GM19099 (cell line): Measurements from ENCODE around the gene NDUFAF5.

ENCODE experiments used
- POLR2A ChIP-seq: IDR thresholded peaks from 3 replicates; pipeline ENCODE4 v1.6.1; 2011; ENCODE audit warnings: low read depth; ENCODE audit not compliant: insufficient read length; ENCODE audit errors: extremely low read depth

The NDUFAF5 gene

GRCh38 chr20:13838664-13839063, 53.8 kb downstream of the NDUFAF5 start:
- TF ChIP-seq POLR2A: no peak

- no peak for TF ChIP-seq POLR2A
Observed at GRCh38 chr20:13839421-13840092, 54.7 kb downstream of the NDUFAF5 start.

GRCh38 chr20:13840093-13840465, 55.3 kb downstream of the NDUFAF5 start:
- TF ChIP-seq POLR2A: no peak

GRCh38 chr20:13841206-13841605, 56.4 kb downstream of the NDUFAF5 start:
- TF ChIP-seq POLR2A: no peak

GRCh38 chr20:13844296-13844695, 59.5 kb downstream of the NDUFAF5 start:
- TF ChIP-seq POLR2A: no peak

- TF ChIP-seq POLR2A: no peak
Observed at GRCh38 chr20:13851279-13851678, 66.5 kb downstream of the NDUFAF5 start.

GRCh38 chr20:13852306-13852705, 67.5 kb downstream of the NDUFAF5 start:
- no peak for TF ChIP-seq POLR2A

GRCh38 chr20:13855613-13856012, 70.8 kb downstream of the NDUFAF5 start:
- no peak for TF ChIP-seq POLR2A

GRCh38 chr20:13856354-13856753, 71.5 kb downstream of the NDUFAF5 start:
- TF ChIP-seq POLR2A: no peak

GRCh38 chr20:13857304-13857703, 72.5 kb downstream of the NDUFAF5 start:
- no peak for TF ChIP-seq POLR2A

- no peak for TF ChIP-seq POLR2A
Observed at GRCh38 chr20:13857961-13858360, 73.1 kb downstream of the NDUFAF5 start.

GRCh38 chr20:13858439-13858838, 73.6 kb downstream of the NDUFAF5 start:
- TF ChIP-seq POLR2A: no peak

GRCh38 chr20:13858871-13859270, 74.0 kb downstream of the NDUFAF5 start:
- no peak for TF ChIP-seq POLR2A

GRCh38 chr20:13862245-13862644, 77.4 kb downstream of the NDUFAF5 start:
- no peak for TF ChIP-seq POLR2A

GRCh38 chr20:13863244-13863643, 78.4 kb downstream of the NDUFAF5 start:
- no peak for TF ChIP-seq POLR2A

- no peak for TF ChIP-seq POLR2A
Observed at GRCh38 chr20:13865156-13865555, 80.3 kb downstream of the NDUFAF5 start.

GRCh38 chr20:13865791-13866351, 81.0 kb downstream of the NDUFAF5 start:
- no peak for TF ChIP-seq POLR2A
